Putamen (tissue), 1 donor: ENCODE data around the gene SLC9B2.

Experiments
- DNase-seq: peaks from one replicate; pipeline ENCODE4 v3.0.0-alpha.2; 2016; ENCODE audit warnings: low spot score

SLC9B2 gene, protein sequence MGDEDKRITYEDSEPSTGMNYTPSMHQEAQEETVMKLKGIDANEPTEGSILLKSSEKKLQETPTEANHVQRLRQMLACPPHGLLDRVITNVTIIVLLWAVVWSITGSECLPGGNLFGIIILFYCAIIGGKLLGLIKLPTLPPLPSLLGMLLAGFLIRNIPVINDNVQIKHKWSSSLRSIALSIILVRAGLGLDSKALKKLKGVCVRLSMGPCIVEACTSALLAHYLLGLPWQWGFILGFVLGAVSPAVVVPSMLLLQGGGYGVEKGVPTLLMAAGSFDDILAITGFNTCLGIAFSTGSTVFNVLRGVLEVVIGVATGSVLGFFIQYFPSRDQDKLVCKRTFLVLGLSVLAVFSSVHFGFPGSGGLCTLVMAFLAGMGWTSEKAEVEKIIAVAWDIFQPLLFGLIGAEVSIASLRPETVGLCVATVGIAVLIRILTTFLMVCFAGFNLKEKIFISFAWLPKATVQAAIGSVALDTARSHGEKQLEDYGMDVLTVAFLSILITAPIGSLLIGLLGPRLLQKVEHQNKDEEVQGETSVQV

DNA sequence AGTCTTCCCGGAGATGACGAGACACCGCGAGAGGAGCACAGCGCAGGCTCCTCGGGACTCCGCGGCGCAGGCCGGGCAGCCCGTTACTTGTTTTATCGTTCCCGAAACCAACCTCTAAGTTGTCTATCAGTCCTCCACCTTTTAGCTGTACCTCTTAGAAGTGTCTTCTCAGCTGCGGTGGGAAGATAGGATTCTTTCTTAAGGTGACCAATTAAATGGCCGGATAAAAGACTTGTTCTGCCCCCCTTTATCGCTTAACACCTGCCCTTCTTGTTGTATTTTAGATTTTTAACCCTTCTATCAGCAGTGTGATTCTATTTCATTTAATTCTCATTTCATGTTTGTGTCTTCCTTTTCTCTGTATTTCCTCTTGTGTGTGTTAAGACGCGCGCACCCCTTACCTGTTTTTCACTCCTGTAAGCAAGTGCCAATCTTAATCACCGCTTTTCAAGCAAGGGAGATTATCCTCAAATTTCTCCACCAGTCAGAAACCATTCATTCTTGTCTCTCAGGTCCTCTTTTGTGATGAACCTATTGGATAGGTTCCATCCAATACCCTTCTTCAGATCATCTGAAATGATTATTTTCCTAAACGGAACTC lies at the start of gene SLC9B2:
SLC9B2 (minus strand) TSS at position 15 of the 601 bp plus-strand sequence. CDS start 9,211 bp downstream, outside the sequence.
- peak; percentile 45 for DNase-seq

DNA sequence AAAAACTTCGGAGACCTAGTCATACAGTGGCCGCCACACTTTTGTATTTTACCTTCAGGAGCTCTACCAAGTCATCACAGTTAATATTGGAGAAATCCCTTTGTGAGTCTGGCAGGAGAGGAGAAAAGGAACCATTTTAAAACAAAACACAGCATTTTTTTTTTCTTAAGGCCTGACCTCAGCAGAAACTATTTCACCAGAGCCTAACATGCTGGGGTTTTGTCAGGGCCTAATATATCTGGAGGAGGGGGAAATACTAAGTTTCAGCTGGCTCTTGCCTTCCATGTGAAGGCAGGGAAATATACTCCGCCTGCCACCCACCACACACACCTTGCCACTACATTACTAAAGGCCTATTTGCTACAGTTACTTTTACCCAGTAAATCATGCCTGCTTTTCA lies 49.6 kb upstream of the SLC9B2 start:
- DNase-seq = no peak

DNA sequence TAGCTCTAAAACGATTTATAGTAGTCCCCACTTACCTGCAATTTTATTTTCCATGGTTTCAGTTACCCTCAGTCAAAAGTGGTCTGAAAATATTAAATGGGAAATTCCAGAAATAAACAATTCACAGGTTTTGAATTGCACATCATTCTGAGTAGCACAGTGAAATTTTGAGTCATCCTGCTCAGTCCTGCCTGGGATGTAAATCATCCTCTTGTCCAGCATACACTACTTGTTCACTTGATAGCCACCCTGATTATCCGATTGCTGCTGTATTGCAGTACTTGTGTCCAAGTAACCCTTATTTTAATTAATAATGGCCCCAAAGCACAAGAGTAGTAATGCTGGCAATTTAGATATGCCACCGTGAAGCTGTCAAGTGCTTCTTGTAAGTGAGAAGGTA lies 46.6 kb upstream of the SLC9B2 start:
- no peak for DNase-seq

- no peak for DNase-seq
Observed at GRCh38 chr4:103118166-103118565, 41.6 kb upstream of the SLC9B2 start.

- no peak for DNase-seq
Observed at GRCh38 chr4:103111598-103111997, 35.0 kb upstream of the SLC9B2 start.

GRCh38 chr4:103108542-103108941 lies 32.0 kb upstream of the SLC9B2 start:
- no peak for DNase-seq

DNA sequence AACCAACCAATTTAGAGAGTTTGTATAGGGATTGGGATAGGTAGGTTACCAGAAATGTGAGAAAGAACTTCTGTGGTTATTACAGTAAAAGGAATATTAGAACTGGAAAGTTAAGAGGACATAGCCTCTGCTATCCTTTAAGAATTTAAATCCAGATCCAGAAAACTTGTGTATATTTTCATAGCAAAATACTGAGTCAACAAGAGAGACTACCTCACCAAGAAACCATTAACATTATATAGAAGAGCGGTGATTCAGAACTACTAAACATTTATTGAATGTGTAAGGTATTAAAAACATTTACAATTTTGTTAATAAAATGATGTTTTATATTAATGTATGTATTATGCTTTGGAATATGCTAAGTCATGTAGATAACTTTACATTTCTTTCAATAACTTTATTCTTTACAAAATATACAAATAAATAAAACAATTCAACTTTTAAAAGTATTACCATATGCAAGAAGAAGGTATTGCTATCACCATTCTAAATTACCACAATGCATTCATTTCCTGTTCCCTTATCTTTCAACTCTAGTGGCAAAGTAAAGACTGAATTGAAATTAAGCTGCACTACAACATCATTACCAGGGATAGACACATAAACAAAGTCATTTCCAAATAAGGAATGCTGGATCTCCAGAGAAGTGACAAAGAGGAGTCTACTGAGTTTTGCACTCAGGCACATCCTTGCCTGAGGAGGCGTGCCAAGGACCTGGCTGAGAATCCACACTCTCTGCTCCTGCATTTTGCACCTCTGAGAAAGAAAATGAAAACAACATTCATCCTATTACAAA lies 29.2 kb upstream of the SLC9B2 start:
- no peak for DNase-seq

- no peak for DNase-seq
Observed at GRCh38 chr4:103104886-103105285, 28.3 kb upstream of the SLC9B2 start.

DNA sequence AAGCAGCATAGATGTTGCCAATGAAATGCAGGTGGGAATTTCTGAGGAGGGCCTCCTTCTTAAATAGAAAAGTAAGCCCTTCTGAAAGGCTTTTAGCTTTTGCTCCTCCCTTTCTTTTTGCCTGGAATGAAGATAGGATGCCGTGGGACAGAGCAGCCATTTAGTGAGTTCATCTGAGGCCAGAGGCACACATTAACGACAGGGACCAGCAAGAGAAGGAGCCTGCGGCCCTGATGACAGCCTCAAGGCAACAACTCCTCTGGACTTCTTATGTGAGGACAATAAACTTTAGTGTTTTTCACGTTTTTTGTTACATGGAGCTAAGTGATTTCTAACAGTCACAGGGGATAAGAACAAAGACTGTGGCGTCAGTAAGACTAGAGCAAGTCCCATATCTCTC lies 24.1 kb upstream of the SLC9B2 start:
- DNase-seq = no peak

- peak; percentile 88 for DNase-seq
Observed at GRCh38 chr4:103099691-103100392, 23.3 kb upstream of the SLC9B2 start, which contains the start of gene BDH2. Gene BDH2, minus strand, starts transcription at chr4:103099834. Its CDS starts 3,580 bp downstream, at chr4:103096254.

DNA sequence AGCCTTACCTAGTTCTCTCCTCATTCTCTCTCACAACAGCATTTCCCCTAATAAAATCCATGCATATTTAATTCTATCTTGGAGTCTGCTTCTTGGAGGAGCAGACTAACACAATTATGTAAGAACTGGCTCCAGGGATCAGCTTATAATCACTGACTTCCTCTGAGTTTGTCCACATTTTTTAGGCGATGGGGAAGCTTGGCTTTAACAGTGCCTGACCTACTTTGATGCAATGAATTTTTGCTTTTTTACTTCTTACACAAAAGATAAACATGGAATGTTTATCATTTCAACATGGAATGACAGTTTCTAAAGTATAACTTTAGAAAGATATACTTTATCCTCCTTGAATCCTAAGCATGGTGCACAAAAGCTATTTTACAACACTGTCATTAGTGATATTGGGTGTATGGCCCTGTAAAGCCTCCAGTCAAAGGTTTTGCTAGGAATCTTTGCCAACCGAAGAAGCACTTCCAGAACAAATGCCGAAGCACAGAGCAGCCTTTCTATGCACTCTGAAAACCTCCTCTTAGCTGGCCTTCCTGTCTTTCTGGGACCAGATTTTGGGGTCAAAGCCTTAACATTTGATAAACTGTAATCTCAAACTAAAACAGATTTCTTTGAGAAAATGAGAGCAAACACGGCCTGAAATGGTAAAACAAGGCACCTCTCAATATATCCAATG lies 22.3 kb upstream of the SLC9B2 start:
- DNase-seq = peak; percentile 8

GRCh38 chr4:103098341-103098740 lies 21.8 kb upstream of the SLC9B2 start:
- DNase-seq = peak; percentile 3

DNA sequence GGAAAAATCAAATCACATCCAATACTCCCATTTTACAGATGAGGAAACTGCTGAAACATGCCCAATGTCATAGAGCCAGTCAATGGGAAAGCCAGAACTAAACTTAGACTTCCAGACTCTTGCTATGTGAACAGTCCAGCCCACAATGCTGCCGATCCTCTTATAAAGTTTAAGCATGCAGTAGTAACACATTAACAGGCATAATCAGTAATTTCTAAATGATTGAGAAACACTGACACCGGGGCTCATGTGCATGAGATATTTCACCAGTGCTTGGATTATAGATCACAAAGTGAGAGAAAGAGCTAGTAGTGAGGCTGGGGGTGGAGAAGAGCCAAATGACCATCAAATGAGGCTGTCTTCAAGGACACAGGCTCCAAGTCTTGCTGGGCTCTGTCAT lies 20.6 kb upstream of the SLC9B2 start:
- no peak for DNase-seq

- peak; percentile 42 for DNase-seq
Observed at GRCh38 chr4:103095080-103095479, 18.5 kb upstream of the SLC9B2 start.

DNA sequence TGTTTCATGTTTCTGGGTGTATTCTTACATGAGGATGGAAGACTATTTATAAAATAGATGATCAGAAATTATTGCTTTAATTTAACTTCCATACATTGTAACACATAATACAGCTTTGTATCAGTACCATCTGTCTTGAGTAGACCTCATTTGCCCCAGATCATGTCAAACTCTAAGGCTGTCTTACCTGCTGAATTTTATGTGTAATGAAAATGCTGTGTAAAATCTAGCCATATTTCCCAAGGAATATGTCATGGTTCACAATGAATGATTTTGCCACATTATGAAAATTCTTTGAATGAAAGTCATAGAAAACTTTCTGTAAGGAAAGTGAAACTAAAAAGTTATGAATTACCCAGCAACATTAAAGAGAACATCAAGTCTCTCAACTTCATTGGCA lies 15.7 kb upstream of the SLC9B2 start:
- DNase-seq = no peak

DNA sequence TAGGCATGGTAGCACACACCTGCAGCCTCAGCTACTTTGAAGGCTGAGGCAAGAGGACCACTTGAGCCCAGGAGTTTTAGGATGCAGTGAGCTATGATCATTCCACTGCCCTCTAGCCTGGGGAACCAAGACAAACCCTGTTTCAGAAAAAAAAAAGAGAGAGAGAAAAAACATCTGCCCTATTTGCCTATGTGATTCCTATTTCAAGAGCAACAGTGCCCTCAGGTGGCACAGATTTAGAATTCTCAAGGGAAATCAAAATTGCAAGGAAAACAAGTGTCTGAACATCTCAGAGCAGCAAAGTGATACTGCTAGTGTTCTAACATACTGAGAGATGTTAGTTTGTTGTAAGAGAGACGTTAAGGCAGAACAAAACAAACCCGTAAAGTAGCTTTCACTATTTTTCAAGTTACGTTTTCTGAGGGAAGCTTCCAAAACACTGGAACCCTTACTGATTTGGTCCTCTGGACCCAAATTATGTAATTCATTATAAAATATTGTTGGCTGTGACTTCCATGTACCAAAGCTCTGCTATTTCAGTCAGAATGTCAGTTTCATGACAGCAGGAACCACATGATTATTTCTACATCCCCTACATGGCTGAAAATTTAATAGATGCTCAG lies 15.2 kb upstream of the SLC9B2 start:
- DNase-seq = peak; percentile 76

- no peak for DNase-seq
Observed at GRCh38 chr4:103089481-103089880, 12.9 kb upstream of the SLC9B2 start.

DNA sequence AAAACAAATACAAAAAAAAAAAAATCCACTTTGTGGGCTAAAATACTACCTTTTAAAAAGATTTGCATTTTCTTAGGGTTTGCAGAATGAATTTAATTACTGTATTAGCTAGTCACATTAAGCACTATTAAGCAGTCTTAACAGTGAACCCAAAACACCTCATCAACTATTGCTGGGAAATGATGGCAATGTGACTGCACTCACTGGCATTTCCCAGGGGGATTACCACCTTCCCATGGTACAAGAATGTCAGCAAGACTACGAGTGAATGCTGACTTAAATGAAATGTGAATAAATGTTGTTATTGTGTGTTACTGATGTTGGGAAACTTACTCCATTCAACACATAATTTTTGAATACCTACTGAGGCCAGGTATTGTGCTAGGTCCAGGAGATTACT lies 10.0 kb upstream of the SLC9B2 start:
- DNase-seq = no peak

DNA sequence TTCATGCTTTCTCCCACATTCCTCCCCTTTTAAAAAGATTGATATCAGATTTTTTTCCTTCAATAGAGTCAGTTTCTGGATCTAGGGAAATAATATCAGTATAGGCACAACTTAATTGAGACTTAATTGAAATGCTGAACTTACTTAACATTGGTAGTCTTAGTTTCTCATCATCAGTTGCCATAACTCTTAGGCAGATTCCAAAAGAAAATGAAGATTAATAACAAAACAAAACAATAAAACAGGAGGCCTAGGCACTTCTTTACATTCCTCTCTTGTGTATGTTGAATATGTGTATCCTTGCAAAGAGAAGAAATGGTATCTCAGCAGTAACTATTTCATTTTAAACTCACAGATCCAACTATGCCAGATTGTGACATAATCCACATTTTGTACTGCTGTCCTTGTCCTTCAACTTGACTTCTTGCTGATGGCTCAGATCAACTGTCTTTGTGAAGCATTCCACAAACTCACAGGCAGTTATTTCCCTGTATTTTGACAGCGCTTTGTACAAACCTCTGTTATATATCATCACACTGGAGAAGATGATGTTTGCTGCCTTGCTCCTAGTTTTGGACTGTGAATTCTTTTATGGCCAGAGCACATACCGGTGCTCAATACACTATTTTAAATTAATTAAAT lies 9.1 kb upstream of the SLC9B2 start:
- no peak for DNase-seq

DNA sequence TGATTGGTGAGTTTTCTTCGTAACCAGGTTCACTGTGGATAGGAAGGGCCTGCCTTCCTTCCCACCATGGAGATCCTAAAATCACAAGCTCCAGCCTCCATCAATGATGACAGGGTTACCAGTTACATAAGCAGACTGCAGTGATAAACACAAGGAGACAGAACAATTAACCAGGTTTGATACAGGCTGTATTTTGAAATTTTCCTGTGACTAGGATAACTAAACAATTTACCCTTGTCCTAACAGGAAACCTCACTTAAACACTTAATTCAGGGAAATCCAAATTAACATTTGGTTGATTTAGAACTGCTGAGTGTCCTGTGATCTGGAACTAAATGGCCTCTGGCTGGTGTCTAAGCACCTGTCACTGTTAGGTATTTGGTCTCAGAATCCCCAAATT lies 3.1 kb upstream of the SLC9B2 start:
- no peak for DNase-seq
